ENCODE results near the gene KLHL15. TPM values are rescaled to one million over a fixed set of nuclear protein-coding genes. Genes with fewer than 3 reads are reported as not detected.

KLHL15 gene
- total and polyA plus RNA-seq, 4 donors, result 1.7 to 18.9 (median 3.9) TPM

DNA sequence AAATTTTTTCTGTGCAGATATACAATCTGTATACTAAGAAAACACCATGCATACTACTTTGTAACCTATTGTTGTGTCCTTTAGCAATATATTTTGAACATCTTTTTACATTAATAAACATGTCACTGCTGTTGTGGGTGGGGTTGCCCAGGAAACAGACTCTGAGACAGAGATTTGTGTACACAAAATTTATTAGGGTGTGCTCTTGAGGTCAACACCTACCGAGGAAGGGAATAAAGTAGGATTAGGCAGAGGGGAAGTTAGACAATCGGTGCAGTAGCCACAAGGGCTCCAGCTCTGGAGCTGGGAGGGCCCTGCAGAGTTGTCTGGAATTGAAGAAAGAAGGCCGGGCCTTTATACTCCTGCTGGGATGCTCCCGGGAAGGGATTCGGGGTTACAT, 62.8 kb downstream of the KLHL15 start:
- no peak for DNase-seq
- H3K4me1 ChIP-seq (ENCODE audit: control insufficient read depth in 5 of 5, insufficient read depth in 5 of 5, low read length in 5 of 5), result no peaks in the 10 kb centered on the region
- WGBS, 2 donors, result 51 to 70% methylated on average over 5 of the region's 5 CpGs

GRCh38 chrX:23959781-23960180, 67.2 kb downstream of the KLHL15 start:
- WGBS, 2 donors, result 27 to 73% methylated on average over 3 of the region's 3 CpGs
- ATAC-seq (ENCODE audit: insufficient read depth, low FRiP score), result no peak

More for the DNA sequence above, 62.8 kb downstream of the KLHL15 start:
- peaks cover 0 to 2% (median 0%) of the 10 kb centered on the region in 4 donors for H3K9me3 ChIP-seq (ENCODE audit: control insufficient read depth in 4 of 4, insufficient read depth in 3 of 4, low read length in 3 of 4)
- H3K4me3 ChIP-seq, result no peak overlapping the region
- TF ChIP-seq CTCF (IDR thresholded peaks at IDR 0.05; ENCODE audit: control extremely low read depth, extremely low read depth), result no peak
- no peak overlapping the region for H3K27ac ChIP-seq (ENCODE audit: low read depth in 1 of 2, low read length in 1 of 2)
- peaks cover 0 to 11% (median 6%) of the 10 kb centered on the region in 3 donors for H3K27me3 ChIP-seq (ENCODE audit: control insufficient read depth in 3 of 3, insufficient read depth in 3 of 3, low read length in 2 of 3)
- H3K9ac ChIP-seq (ENCODE audit: insufficient read depth in 1 of 2, low read length in 2 of 2), result no peak overlapping the region
- no peak for ATAC-seq (ENCODE audit: insufficient read depth, low FRiP score)
- no peaks in the 10 kb centered on the region for H3K36me3 ChIP-seq (ENCODE audit: control insufficient read depth in 4 of 4, insufficient read depth in 4 of 4, low read length in 4 of 4)

GRCh38 chrX:23954396-23954795, 72.6 kb downstream of the KLHL15 start:
- TF ChIP-seq CTCF (IDR thresholded peaks at IDR 0.05; ENCODE audit: control extremely low read depth, extremely low read depth), result no peak
- WGBS, 2 donors, result 71 to 95% methylated on average over 4 of the region's 4 CpGs
- no peaks in the 10 kb centered on the region for H3K9me3 ChIP-seq (ENCODE audit: control insufficient read depth in 4 of 4, insufficient read depth in 3 of 4, low read length in 3 of 4)

More at GRCh38 chrX:23959781-23960180, 67.2 kb downstream of the KLHL15 start:
- no peaks in the 10 kb centered on the region for H3K36me3 ChIP-seq (ENCODE audit: control insufficient read depth in 4 of 4, insufficient read depth in 4 of 4, low read length in 4 of 4)
- no peak for DNase-seq
- no peak overlapping the region for H3K27ac ChIP-seq (ENCODE audit: low read depth in 1 of 2, low read length in 1 of 2)
- TF ChIP-seq CTCF (IDR thresholded peaks at IDR 0.05; ENCODE audit: control extremely low read depth, extremely low read depth), result no peak
- no peak overlapping the region for H3K4me3 ChIP-seq
- H3K9ac ChIP-seq (ENCODE audit: insufficient read depth in 1 of 2, low read length in 2 of 2), result no peak overlapping the region
- no peaks in the 10 kb centered on the region for H3K4me1 ChIP-seq (ENCODE audit: control insufficient read depth in 5 of 5, insufficient read depth in 5 of 5, low read length in 5 of 5)
- H3K27me3 ChIP-seq (ENCODE audit: control insufficient read depth in 3 of 3, insufficient read depth in 3 of 3, low read length in 2 of 3), result peaks cover 0 to 10% (median 4%) of the 10 kb centered on the region in 3 donors
- H3K9me3 ChIP-seq (ENCODE audit: control insufficient read depth in 4 of 4, insufficient read depth in 3 of 4, low read length in 3 of 4), result no peaks in the 10 kb centered on the region

GRCh38 chrX:23953908-23954269, 73.1 kb downstream of the KLHL15 start:
- ATAC-seq (ENCODE audit: insufficient read depth, low FRiP score), result no peak
- 88 to 90% methylated on average over 11 of the region's 11 CpGs for WGBS, 2 donors
- Histone ChIP-seq H3K36me3 (ENCODE audit: control insufficient read depth in 4 of 4, insufficient read depth in 4 of 4, low read length in 4 of 4) (no peaks in the 10 kb centered on the region), H3K27me3 (ENCODE audit: control insufficient read depth in 3 of 3, insufficient read depth in 3 of 3, low read length in 2 of 3) (peaks cover 0 to 20% (median 0%) of the 10 kb centered on the region in 3 donors), H3K27ac (ENCODE audit: low read depth in 1 of 2, low read length in 1 of 2) (no peak overlapping the region), H3K4me1 (ENCODE audit: control insufficient read depth in 5 of 5, insufficient read depth in 5 of 5, low read length in 5 of 5) (no peaks in the 10 kb centered on the region), H3K9me3 (ENCODE audit: control insufficient read depth in 4 of 4, insufficient read depth in 3 of 4, low read length in 3 of 4) (no peaks in the 10 kb centered on the region), H3K9ac (ENCODE audit: insufficient read depth in 1 of 2, low read length in 2 of 2) (no peak overlapping the region), H3K4me3 (no peak overlapping the region)
- no peak for DNase-seq
- no peak for TF ChIP-seq CTCF (IDR thresholded peaks at IDR 0.05; ENCODE audit: control extremely low read depth, extremely low read depth)

More at GRCh38 chrX:23954396-23954795, 72.6 kb downstream of the KLHL15 start:
- Histone ChIP-seq H3K36me3 (ENCODE audit: control insufficient read depth in 4 of 4, insufficient read depth in 4 of 4, low read length in 4 of 4) (no peaks in the 10 kb centered on the region), H3K4me3 (no peak overlapping the region), H3K4me1 (ENCODE audit: control insufficient read depth in 5 of 5, insufficient read depth in 5 of 5, low read length in 5 of 5) (no peaks in the 10 kb centered on the region), H3K27ac (ENCODE audit: low read depth in 1 of 2, low read length in 1 of 2) (no peak overlapping the region), H3K9ac (ENCODE audit: insufficient read depth in 1 of 2, low read length in 2 of 2) (no peak overlapping the region), H3K27me3 (ENCODE audit: control insufficient read depth in 3 of 3, insufficient read depth in 3 of 3, low read length in 2 of 3) (peaks cover 0 to 20% (median 0%) of the 10 kb centered on the region in 3 donors)
- no peak for DNase-seq
- ATAC-seq (ENCODE audit: insufficient read depth, low FRiP score), result no peak
